Testis (tissue), 2 donors: ENCODE data around the gene OBSCN.

ENCODE experiments used
- POLR2A ChIP-seq: fragments of 450-650 bp; IDR thresholded peaks from one replicate; pipeline ENCODE4 v1.6.1; 2017; ENCODE audit warnings: antibody characterized with exemption, mild to moderate bottlenecking, moderate library complexity
- TF ChIP-seq, protein P1 (sequence below), 3 experiments: fragments of 450-650 bp in 2 of 3; fragments of 200-600 bp in 1 of 3; sonication (generic) in 1 of 3; IDR thresholded peaks; one replicate each; pipeline ENCODE4 v1.5.1; 2016 to 2019; ENCODE audit warnings: antibody characterized with exemption in 3 of 3, mild to moderate bottlenecking in 2 of 3, moderate library complexity in 1 of 3

GRCh38 chr1:228278432-228278941 is 70.6 kb downstream of the OBSCN start:
- TF ChIP-seq, protein P1, sequence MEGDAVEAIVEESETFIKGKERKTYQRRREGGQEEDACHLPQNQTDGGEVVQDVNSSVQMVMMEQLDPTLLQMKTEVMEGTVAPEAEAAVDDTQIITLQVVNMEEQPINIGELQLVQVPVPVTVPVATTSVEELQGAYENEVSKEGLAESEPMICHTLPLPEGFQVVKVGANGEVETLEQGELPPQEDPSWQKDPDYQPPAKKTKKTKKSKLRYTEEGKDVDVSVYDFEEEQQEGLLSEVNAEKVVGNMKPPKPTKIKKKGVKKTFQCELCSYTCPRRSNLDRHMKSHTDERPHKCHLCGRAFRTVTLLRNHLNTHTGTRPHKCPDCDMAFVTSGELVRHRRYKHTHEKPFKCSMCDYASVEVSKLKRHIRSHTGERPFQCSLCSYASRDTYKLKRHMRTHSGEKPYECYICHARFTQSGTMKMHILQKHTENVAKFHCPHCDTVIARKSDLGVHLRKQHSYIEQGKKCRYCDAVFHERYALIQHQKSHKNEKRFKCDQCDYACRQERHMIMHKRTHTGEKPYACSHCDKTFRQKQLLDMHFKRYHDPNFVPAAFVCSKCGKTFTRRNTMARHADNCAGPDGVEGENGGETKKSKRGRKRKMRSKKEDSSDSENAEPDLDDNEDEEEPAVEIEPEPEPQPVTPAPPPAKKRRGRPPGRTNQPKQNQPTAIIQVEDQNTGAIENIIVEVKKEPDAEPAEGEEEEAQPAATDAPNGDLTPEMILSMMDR (IDR thresholded peaks at IDR 0.05): no peak
- no peak for TF ChIP-seq POLR2A
